Fibroblast of lung (primary cell): Measurements from ENCODE around the gene PAM. TPM values are rescaled to one million over a fixed set of nuclear protein-coding genes. Genes with fewer than 3 reads are reported as not detected.

Experiments used
- DNase-seq, 2 donors: peaks; one replicate each; pipeline versions ENCODE4 v3.0.0 to v3.0.0-alpha.2; 2010; ENCODE audit warnings: low read depth in 2 of 2
- H2AFZ ChIP-seq: 2 replicates; pipeline ENCODE4 v1.5.1; 2012; ENCODE audit warnings: low read length, control low read depth, inconsistent platforms
- H3K27ac ChIP-seq: 2 replicates; pipeline ENCODE4 v1.5.1; 2011; ENCODE audit warnings: low read length, control low read depth; ENCODE audit not compliant: insufficient read depth
- H3K27me3 ChIP-seq: 2 replicates; pipeline ENCODE4 v1.5.1; 2011; ENCODE audit warnings: mild to moderate bottlenecking, low read length; ENCODE audit not compliant: control insufficient read depth, insufficient read depth
- H3K36me3 ChIP-seq: 2 replicates; pipeline ENCODE4 v1.5.1; 2011; ENCODE audit warnings: low read length; ENCODE audit not compliant: control insufficient read depth, insufficient read depth
- H3K4me1 ChIP-seq: 2 replicates; pipeline ENCODE4 v1.5.1; 2011; ENCODE audit warnings: low read length; ENCODE audit not compliant: control insufficient read depth, insufficient read depth; ENCODE audit errors: extremely low read depth
- H3K4me2 ChIP-seq: 2 replicates; pipeline ENCODE4 v1.5.1; 2011; ENCODE audit warnings: low read length, control low read depth; ENCODE audit not compliant: insufficient read depth; ENCODE audit errors: extremely low read depth
- H3K4me3 ChIP-seq, 4 experiments: fragments of 200-600 bp in 1 of 4; sonication (generic) in 1 of 4; replicated peaks in 1 of 4; 2 replicates each; pipeline ENCODE4 v1.5.1; 2011 to 2016; ENCODE audit warnings: low read length in 4 of 4, low read depth in 3 of 4, mild to moderate bottlenecking in 3 of 4, control low read depth in 2 of 4, inconsistent platforms in 1 of 4, mixed read lengths in 1 of 4; ENCODE audit not compliant: insufficient read depth in 1 of 4; ENCODE audit errors: control extremely low read depth in 1 of 4
- H3K79me2 ChIP-seq: 2 replicates; pipeline ENCODE4 v1.5.1; 2012; ENCODE audit warnings: mild to moderate bottlenecking, low read length, inconsistent platforms; ENCODE audit not compliant: control insufficient read depth, insufficient read depth
- H3K9ac ChIP-seq: 2 replicates; pipeline ENCODE4 v1.5.1; 2011; ENCODE audit warnings: mild to moderate bottlenecking, low read length, control low read depth; ENCODE audit not compliant: insufficient read depth
- H3K9me3 ChIP-seq: 2 replicates; pipeline ENCODE4 v1.5.1; 2012; ENCODE audit warnings: low read depth, low read length; ENCODE audit not compliant: control insufficient read depth, insufficient read depth
- H4K20me1 ChIP-seq: 2 replicates; pipeline ENCODE4 v1.5.1; 2011; ENCODE audit warnings: low read length; ENCODE audit not compliant: control insufficient read depth, insufficient read depth; ENCODE audit errors: extremely low read depth
- CTCF ChIP-seq, 2 donors: IDR thresholded peaks in 1 of 2; conservative IDR thresholded peaks in 1 of 2; 1 replicate in 1 of 2; 2 replicates in 1 of 2; pipeline ENCODE4 v1.5.1; 2011 to 2012; ENCODE audit warnings: low read length in 2 of 2, control low read depth in 1 of 2, inconsistent platforms in 1 of 2, low read depth in 1 of 2, mild to moderate bottlenecking in 1 of 2
- EZH2 ChIP-seq: IDR thresholded peaks from 2 replicates; pipeline ENCODE4 v1.5.1; 2012; ENCODE audit warnings: low read length, control low read depth, mild to moderate bottlenecking; ENCODE audit errors: missing control alignments
- polyA plus RNA-seq, 2 donors: library from polyadenylated mRNA; depleted of rRNA in 1 of 2; stranded (reverse) in 1 of 2; unstranded in 1 of 2; fragments of >200 nt; gene quantifications; 2 replicates each; pipeline ENCODE4 v1.2.1, GENCODE V29; 2011 to 2012; ENCODE audit warnings: missing spikeins in 1 of 2
- total RNA-seq: library from RNA; depleted of rRNA; stranded (reverse); fragments of >200 nt; gene quantifications from 2 replicates; pipeline ENCODE4 v1.2.1, GENCODE V29; 2014

The PAM gene
- total and polyA plus RNA-seq, 2 donors (not counting 1 experiment from before 2014, with no cell fraction given): 404 to 405 TPM

GRCh38 chr5:102890133-102890532, 135.0 kb downstream of the PAM start:
- H4K20me1 ChIP-seq: no peaks in the 10 kb centered on the region
- DNase-seq: no peak
- no peak overlapping the region for H3K4me3 ChIP-seq
- H3K27me3 ChIP-seq: no peaks in the 10 kb centered on the region
- no peak overlapping the region for H3K9ac ChIP-seq
- no peak overlapping the region for H3K27ac ChIP-seq
- no peaks in the 10 kb centered on the region for H3K4me1 ChIP-seq
- no peaks in the 10 kb centered on the region for H3K9me3 ChIP-seq
- no peaks in the 10 kb centered on the region for H3K79me2 ChIP-seq
- H3K4me2 ChIP-seq: no peak overlapping the region
- TF ChIP-seq CTCF (conservative IDR thresholded peaks at IDR 0.05 in 1 of 2, IDR thresholded peaks at IDR 0.05 in 1 of 2; ENCODE audit: low read depth in 1 of 2, low read length in 2 of 2): no peak
- H3K36me3 ChIP-seq: no peaks in the 10 kb centered on the region
- no peak overlapping the region for H2AFZ ChIP-seq

GRCh38 chr5:102891175-102891574, 136.1 kb downstream of the PAM start:
- Histone ChIP-seq H3K4me1 (no peaks in the 10 kb centered on the region), H3K36me3 (no peaks in the 10 kb centered on the region), H3K4me3 (no peak overlapping the region), H3K9ac (no peak overlapping the region), H3K9me3 (no peaks in the 10 kb centered on the region), H3K27ac (no peak overlapping the region), H3K4me2 (no peak overlapping the region), H2AFZ (no peak overlapping the region), H3K79me2 (no peaks in the 10 kb centered on the region), H3K27me3 (no peaks in the 10 kb centered on the region), H4K20me1 (no peaks in the 10 kb centered on the region)
- no peak for DNase-seq
- no peak for TF ChIP-seq CTCF (conservative IDR thresholded peaks at IDR 0.05 in 1 of 2, IDR thresholded peaks at IDR 0.05 in 1 of 2; ENCODE audit: low read depth in 1 of 2, low read length in 2 of 2)
- TF ChIP-seq EZH2: no peak

GRCh38 chr5:102893942-102894341, 138.8 kb downstream of the PAM start:
- Histone ChIP-seq H2AFZ (no peak overlapping the region), H3K4me3 (no peak overlapping the region), H3K27ac (no peak overlapping the region), H3K9ac (no peak overlapping the region), H3K9me3 (no peaks in the 10 kb centered on the region), H3K27me3 (no peaks in the 10 kb centered on the region), H3K4me2 (no peak overlapping the region), H3K36me3 (no peaks in the 10 kb centered on the region), H3K79me2 (no peaks in the 10 kb centered on the region), H4K20me1 (no peaks in the 10 kb centered on the region), H3K4me1 (no peaks in the 10 kb centered on the region)
- no peak for DNase-seq
- TF ChIP-seq EZH2 (no peak), CTCF (conservative IDR thresholded peaks at IDR 0.05 in 1 of 2, IDR thresholded peaks at IDR 0.05 in 1 of 2; ENCODE audit: low read depth in 1 of 2, low read length in 2 of 2) (no peak)
